ENCODE measurements around the gene NUCKS1. TPM values are rescaled to one million over a fixed set of nuclear protein-coding genes. Genes with fewer than 3 reads are reported as not detected.
A peak's percentile ranks its signal among the peaks of the same experiment; 100 is the strongest.

The NUCKS1 gene
- total and polyA plus RNA-seq, 7 experiments from 2014 or later = 12.5 to 164 (median 117) TPM

- H3K4me1 Mint-ChIP-seq = peaks cover 0 to 2% (median 0%) of the 10 kb centered on the region in 7 donors
- POLR2A ChIA-PET = no interaction called here
Measured at GRCh38 chr1:205664399-205665017, 85.5 kb downstream of the NUCKS1 start.

GRCh38 chr1:205663286-205663936 lies 86.6 kb downstream of the NUCKS1 start:
- DNase-seq = no peak
- no peaks in the 10 kb centered on the region for H3K9me3 Mint-ChIP-seq
- peak; percentile 39 for ATAC-seq
- H3K36me3 Mint-ChIP-seq = no peaks in the 10 kb centered on the region
- no peak overlapping the region for H3K27ac Mint-ChIP-seq
- Histone ChIP-seq H3K27ac (ENCODE audit: low read depth, low read length) (no peak overlapping the region), H3K36me3 (ENCODE audit: control insufficient read depth in 2 of 3, insufficient read depth in 3 of 3, low read length in 3 of 3) (no peaks in the 10 kb centered on the region), H3K4me3 (ENCODE audit: low read length) (no peak overlapping the region), H3K27me3 (ENCODE audit: control insufficient read depth in 2 of 2, insufficient read depth in 2 of 2, low read length in 2 of 2) (no peaks in the 10 kb centered on the region), H3K4me1 (ENCODE audit: control insufficient read depth in 2 of 2, insufficient read depth in 2 of 2, low read length in 2 of 2) (no peaks in the 10 kb centered on the region), H3K9me3 (ENCODE audit: control insufficient read depth in 2 of 3, low read length in 3 of 3) (no peaks in the 10 kb centered on the region)
- H3K4me3 Mint-ChIP-seq = no peak overlapping the region
- intact Hi-C loops (cut with micrococcal nuclease) = no loop called here
- CTCF ChIA-PET = interaction anchor here (0.6 to 10.0 kb wide), 2 partner anchors 70 to 1804 kb away, joined by 4 to 315 read pairs; no protein-coding TSS in a partner anchor
- H3K27me3 Mint-ChIP-seq = peaks cover 0 to 7% (median 6%) of the 10 kb centered on the region in 5 donors
- POLR2A ChIA-PET = no interaction called here
- peaks cover 0 to 7% (median 0%) of the 10 kb centered on the region in 7 donors for H3K4me1 Mint-ChIP-seq

More at GRCh38 chr1:205664399-205665017, 85.5 kb downstream of the NUCKS1 start:
- Histone ChIP-seq H3K4me1 (ENCODE audit: control insufficient read depth in 2 of 2, insufficient read depth in 2 of 2, low read length in 2 of 2) (no peaks in the 10 kb centered on the region), H3K27ac (ENCODE audit: low read depth, low read length) (no peak overlapping the region), H3K27me3 (ENCODE audit: control insufficient read depth in 2 of 2, insufficient read depth in 2 of 2, low read length in 2 of 2) (no peaks in the 10 kb centered on the region), H3K9me3 (ENCODE audit: control insufficient read depth in 2 of 3, low read length in 3 of 3) (no peaks in the 10 kb centered on the region), H3K36me3 (ENCODE audit: control insufficient read depth in 2 of 3, insufficient read depth in 3 of 3, low read length in 3 of 3) (no peaks in the 10 kb centered on the region), H3K4me3 (ENCODE audit: low read length) (no peak overlapping the region)
- Mint-ChIP-seq H3K36me3 (no peaks in the 10 kb centered on the region), H3K9me3 (no peaks in the 10 kb centered on the region), H3K27me3 (peaks cover 0 to 14% (median 8%) of the 10 kb centered on the region in 5 donors), H3K27ac (no peak overlapping the region), H3K4me3 (no peak overlapping the region)
- DNase-seq (no peak), ATAC-seq (no peak)
- CTCF ChIA-PET = no interaction called here
- intact Hi-C loops (cut with micrococcal nuclease) = no loop called here

Other genes starting within 250 kb of the NUCKS1 start
- gene CDK18, start 245.5 kb downstream of the NUCKS1 start, total RNA-seq = 1 to 10 TPM in 4 of 5 experiments, under 1 TPM in 1; 0.85 to 3.6 (median 3.0) TPM
- gene CDK18, start 245.5 kb downstream of the NUCKS1 start, polyA plus RNA-seq = 1 to 10 TPM in 1 of 2 donors, under 1 TPM in 1; 0.20 to 1.8 TPM
- 100 to 1,000 TPM; 104 to 250 (median 156) TPM for gene ELK4, start 118.2 kb downstream of the NUCKS1 start, total RNA-seq
- 1 to 10 TPM; 4.0 to 7.3 TPM for gene ELK4, start 118.2 kb downstream of the NUCKS1 start, polyA plus RNA-seq
- gene SLC45A3, start 69.7 kb downstream of the NUCKS1 start, total RNA-seq = 1 to 10 TPM in 2 of 5 experiments, under 1 TPM in 3; 0.10 to 8.7 (median 0.54) TPM
- gene SLC45A3, start 69.7 kb downstream of the NUCKS1 start, polyA plus RNA-seq = not detected
- gene RAB29, start 25.3 kb upstream of the NUCKS1 start, total RNA-seq = 10 to 100 TPM; 23.9 to 55.5 (median 45.9) TPM
- gene RAB29, start 25.3 kb upstream of the NUCKS1 start, polyA plus RNA-seq = 10 to 100 TPM; 57.3 to 76.6 TPM
- gene SLC41A1, start 63.0 kb upstream of the NUCKS1 start, total RNA-seq = 10 to 100 TPM; 16.5 to 32.0 (median 27.8) TPM
- 10 to 100 TPM in 1 of 2 donors, 1 to 10 TPM in 1; 9.1 to 15.9 TPM for gene SLC41A1, start 63.0 kb upstream of the NUCKS1 start, polyA plus RNA-seq
- 1 to 10 TPM in 4 of 5 experiments, under 1 TPM in 1; 0.92 to 2.7 (median 1.9) TPM for gene PM20D1, start 100.0 kb upstream of the NUCKS1 start, total RNA-seq
- 1 to 10 TPM; 1.6 to 2.2 TPM for gene PM20D1, start 100.0 kb upstream of the NUCKS1 start, polyA plus RNA-seq
- not detected for gene SLC26A9, start 193.3 kb upstream of the NUCKS1 start, total RNA-seq
- not detected for gene SLC26A9, start 193.3 kb upstream of the NUCKS1 start, polyA plus RNA-seq